ENCODE measurements around the gene B4GALNT4.
"Not testable (repeated sequence)": the region's sequence is repeated elsewhere in the genome, so short reads cannot be mapped to it uniquely, and the experiment has no call there.

The B4GALNT4 gene

GRCh38 chr11:336659-337198 is 32.6 kb upstream of the B4GALNT4 start:
- DNase-seq = no peak

- DNase-seq = no peak
Observed at GRCh38 chr11:337711-338110, 31.6 kb upstream of the B4GALNT4 start.

GRCh38 chr11:339963-340362 is 29.3 kb upstream of the B4GALNT4 start:
- DNase-seq = no peak

- no peak for DNase-seq
Observed at GRCh38 chr11:340539-341512, 28.5 kb upstream of the B4GALNT4 start.

GRCh38 chr11:342328-342727 is 27.0 kb upstream of the B4GALNT4 start:
- DNase-seq = no peak

GRCh38 chr11:344836-345578 is 24.3 kb upstream of the B4GALNT4 start:
- no peak for DNase-seq

- DNase-seq = no peak
Observed at GRCh38 chr11:346529-346928, 22.8 kb upstream of the B4GALNT4 start.

GRCh38 chr11:349270-349954 is 19.9 kb upstream of the B4GALNT4 start:
- not testable (repeated sequence) for DNase-seq

- DNase-seq = not testable (repeated sequence)
Observed at GRCh38 chr11:350033-350722, 19.1 kb upstream of the B4GALNT4 start.

GRCh38 chr11:350723-351255 is 18.5 kb upstream of the B4GALNT4 start:
- DNase-seq = no peak

GRCh38 chr11:351411-351810 is 17.9 kb upstream of the B4GALNT4 start:
- no peak for DNase-seq

- DNase-seq = no peak
Observed at GRCh38 chr11:352456-353031, 16.8 kb upstream of the B4GALNT4 start.

GRCh38 chr11:353179-353873 is 16.0 kb upstream of the B4GALNT4 start:
- DNase-seq = no peak

GRCh38 chr11:355581-356458 is 13.5 kb upstream of the B4GALNT4 start:
- peak; percentile 40 for DNase-seq

- DNase-seq = no peak
Observed at GRCh38 chr11:356610-357009, 12.7 kb upstream of the B4GALNT4 start.

- no peak for DNase-seq
Observed at GRCh38 chr11:357582-357981, 11.7 kb upstream of the B4GALNT4 start.

GRCh38 chr11:358129-358800 is 11.0 kb upstream of the B4GALNT4 start:
- no peak for DNase-seq

- DNase-seq = no peak
Observed at GRCh38 chr11:359181-359714, 10.1 kb upstream of the B4GALNT4 start.
